NCI-H2029 (cell line): ENCODE measurements around the gene STX8.
"Not testable (repeated sequence)": the region's sequence is repeated elsewhere in the genome, so short reads cannot be mapped to it uniquely, and the experiment has no call there.

Experiments used
- DNase-seq: peaks from one replicate; lab custom pipeline; 2025; lab: John Stamatoyannopoulos, UW

Gene STX8, protein sequence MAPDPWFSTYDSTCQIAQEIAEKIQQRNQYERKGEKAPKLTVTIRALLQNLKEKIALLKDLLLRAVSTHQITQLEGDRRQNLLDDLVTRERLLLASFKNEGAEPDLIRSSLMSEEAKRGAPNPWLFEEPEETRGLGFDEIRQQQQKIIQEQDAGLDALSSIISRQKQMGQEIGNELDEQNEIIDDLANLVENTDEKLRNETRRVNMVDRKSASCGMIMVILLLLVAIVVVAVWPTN

GRCh38 chr17:9575381-9576101, at the start of gene STX8:
Gene STX8, minus strand, starts transcription at chr17:9575820. Its CDS starts 12 bp downstream, at chr17:9575808.
- DNase-seq, result no peak

GRCh38 chr17:9622961-9623360, 47.3 kb upstream of the STX8 start:
- DNase-seq, result no peak

DNA sequence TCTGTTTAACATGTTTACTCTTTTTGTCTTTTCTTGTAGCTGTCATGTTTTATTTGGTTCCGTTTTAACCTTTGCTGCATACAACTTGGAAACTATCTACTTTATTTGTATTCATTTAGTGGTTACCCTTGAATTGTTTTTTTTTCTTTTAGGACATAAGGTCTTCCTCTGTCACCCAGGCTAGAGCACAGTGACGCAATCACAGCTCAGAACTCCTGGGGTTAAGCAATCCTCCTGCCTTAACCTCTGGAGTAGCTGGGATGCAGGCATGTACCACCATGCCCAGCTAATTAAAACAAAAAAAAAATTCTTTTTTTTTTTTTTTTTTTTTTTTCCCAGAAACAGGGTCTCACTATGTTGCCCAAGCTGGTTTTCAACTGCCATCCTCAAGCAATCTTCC, 39.9 kb upstream of the STX8 start:
- no peak for DNase-seq

DNA sequence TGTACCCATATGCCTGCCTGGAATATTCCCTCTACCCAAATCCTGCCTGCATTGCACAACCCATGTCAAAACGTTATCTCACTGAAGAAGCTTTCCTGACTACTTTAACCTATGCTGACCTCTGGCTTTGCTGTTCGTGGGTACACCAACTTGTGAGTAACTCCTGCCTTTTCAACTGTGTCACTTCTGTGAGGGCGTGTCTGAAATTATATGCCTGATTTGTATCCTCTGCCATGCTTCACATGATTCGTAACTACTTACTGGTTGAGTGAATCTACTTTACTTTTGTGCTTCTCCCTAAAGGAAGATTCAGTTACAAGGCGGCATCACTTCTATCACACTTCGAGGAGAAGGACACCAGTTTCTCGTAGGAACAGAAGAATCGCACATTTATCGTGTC, 36.4 kb upstream of the STX8 start:
- no peak for DNase-seq

DNA sequence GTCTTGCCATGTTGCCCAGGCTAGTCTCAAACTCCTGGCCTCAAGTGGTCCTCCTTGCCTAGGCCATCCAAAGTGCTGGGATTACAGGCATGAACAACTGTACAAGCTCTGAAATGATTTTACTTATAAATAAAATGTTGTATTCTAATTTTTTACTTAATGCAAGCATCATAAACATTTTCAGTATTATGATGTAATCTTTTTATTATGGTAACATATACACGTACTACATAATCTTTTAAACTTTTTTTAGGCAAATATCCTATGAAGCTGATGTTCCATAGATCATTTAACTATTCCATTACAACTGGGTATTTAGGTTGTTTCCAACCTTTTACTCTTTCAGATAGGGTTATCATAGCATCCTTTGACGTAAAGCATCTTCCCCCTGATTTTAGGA, 35.9 kb upstream of the STX8 start:
- no peak for DNase-seq

DNA sequence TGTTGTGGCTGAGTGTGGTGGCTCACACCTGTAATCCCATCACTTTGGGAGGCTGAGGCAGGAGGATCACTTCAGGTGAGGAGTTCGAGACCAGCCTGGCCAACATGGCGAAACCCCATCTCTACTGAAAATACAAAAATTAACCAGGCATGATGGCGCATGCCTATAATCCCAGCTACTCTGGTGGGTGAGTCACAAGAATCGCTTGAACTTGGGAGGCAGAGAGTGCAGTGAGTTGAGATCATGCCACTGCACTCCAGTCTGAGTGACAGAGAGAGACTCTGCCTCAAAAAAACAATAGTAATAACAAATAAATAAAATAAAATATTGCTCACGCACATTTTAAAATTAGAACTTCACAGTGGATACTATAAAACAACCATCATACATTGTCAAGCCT, 31.4 kb upstream of the STX8 start:
- not testable (repeated sequence) for DNase-seq

DNA sequence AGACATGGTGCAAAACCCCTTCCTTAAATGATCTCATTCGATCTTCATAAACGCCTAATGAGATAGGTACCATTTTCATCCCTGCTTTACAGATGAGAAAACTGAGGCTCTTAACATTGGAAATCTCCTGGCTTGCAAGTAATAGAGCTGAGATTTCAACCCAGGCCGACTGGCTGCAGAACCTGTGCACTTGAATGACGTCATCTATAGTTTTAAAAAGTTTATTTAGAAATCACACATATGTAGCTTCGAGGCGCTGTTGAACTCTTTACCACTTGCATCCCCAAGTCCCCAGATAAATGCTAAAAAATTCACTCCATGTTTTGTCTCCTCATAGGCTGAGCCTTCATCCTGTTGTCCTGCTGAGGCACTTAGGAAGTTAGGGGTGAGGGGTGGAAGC, 30.8 kb upstream of the STX8 start:
- no peak for DNase-seq

DNA sequence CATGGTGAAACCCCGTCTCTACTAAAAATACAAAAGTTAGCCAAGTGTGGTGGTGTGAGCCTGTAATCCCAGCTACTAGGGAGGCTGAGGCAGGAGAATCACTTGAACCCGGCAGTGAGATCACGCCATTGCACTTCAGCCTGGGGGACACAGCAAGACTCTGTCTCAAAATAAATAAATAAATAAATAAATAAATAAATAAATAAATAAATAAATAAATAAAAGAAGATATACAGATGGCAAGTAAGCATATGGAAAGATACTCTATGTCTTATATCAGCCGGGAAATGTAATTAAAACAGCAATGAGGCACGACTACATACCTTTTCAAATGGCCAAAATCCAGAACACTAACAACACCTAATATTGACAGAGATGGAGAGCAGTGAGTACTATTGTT, 29.0 kb upstream of the STX8 start:
- not testable (repeated sequence) for DNase-seq

DNA sequence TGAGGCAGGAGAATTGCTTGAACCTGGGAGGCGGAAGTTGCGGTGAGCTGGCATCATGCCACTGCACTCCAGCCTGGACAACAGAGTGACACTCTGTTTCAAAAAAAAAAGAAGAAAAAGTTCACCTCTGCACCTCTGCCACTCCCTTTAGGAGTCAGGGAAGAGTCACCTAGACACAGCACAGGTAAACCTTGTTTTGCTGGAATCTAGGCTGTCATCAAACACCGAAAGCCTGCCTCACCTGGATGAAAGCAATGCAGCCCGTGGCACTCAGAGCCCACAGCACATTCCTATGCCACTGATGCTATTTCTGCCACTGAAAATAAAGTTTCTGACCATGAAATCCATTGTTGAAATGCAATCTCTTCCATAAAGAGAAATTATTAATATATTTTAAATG, 23.0 kb upstream of the STX8 start:
- DNase-seq, result no peak

DNA sequence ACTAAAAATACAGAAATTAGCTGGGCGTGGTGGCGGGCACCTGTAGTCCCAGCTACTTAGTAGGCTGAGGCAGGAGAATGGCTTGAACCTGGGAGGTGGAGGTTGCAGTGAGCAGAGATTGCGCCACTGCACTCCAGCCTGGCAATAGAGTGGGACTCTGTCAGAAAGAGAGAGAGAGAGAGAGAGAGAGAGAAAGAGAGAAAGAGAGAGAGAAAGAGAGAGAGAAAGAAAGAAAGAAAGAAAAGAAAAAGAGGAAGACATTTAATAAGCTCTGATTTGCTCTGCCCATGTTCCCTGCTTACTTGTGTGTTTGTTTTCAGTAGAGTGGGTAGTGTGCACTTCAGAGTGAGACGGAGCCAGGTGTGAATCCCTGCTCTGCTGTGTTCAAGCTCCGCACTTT, 22.0 kb upstream of the STX8 start:
- DNase-seq, result not testable (repeated sequence)

DNA sequence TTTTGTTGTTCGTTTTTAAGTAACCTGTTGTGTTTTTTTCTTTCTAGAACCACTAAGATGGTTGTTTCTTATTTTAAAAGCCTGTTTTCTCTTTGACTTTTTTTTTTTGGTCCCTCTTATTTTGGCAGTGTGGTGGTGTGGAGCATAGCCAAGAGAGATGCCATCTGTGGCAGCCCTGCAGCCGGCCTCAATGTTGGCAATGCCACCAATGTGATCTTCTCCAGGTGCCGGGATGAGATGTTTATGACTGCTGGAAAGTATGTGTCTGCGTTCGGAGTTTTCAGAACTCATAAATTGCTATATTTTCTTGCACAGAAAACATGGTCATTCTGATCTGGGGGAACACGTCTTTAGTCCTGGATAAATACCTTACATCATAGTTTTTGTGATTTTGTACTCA, 18.4 kb upstream of the STX8 start:
- DNase-seq, result no peak

DNA sequence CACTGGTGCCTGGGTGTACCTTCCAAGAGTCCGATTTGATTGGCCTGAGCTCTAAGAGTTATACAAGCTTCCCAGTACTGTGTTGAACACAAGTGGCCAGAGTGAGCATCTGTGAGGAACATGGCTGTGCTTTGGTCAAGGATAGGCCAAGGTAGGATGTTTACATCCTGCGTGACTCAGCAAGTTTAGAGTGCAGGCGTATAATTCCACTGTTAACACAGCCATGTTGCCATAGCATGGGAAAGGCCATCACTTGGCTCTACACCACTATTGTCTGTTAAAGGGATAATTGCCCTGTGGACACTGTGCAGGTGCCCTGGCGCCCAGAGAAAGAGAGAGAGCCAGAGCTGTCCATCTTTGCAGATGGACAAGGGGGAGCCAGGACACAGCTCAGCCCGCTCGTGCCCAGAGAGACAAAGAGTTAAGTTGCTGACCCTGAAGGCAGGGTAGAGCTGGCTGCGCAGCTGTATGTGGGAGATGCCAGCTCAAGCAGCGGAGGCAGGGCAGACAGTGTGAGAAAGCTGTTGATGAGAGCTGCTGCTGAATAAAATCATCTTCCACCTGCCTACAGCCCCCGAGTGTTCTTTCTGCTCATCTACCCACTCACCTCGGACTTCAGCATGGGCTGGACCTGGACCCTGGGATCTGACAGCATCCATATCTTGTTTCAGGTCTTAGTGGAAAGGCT, 12.5 kb upstream of the STX8 start:
- no peak for DNase-seq

DNA sequence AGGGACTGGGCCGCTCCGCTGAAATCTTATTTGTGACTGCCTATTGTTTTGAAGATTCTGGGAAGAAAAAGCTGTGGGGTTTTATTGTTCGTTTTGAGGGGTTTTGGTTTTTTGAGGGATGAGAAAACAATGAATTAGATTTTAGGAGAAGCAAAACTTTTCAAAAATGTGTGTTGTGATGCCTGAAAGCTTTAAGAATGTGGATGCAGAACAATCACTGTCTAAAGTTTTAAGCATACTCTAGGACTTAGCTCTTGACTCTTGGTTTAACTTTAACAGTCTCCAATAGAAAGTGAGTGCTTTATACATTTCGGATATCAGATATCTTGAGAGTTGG, 1.7 kb upstream of the STX8 start:
- no peak for DNase-seq

GRCh38 chr17:9576521-9577372, 1.1 kb upstream of the STX8 start, which contains the start of gene CFAP52:
Gene CFAP52, plus strand, starts transcription at chr17:9576642. Its CDS starts 54 bp downstream, at chr17:9576696.
- peak; percentile 25 for DNase-seq

- no peak for DNase-seq
These were observed 4.4 kb downstream of the STX8 start for GRCh38 chr17:9571201-9571600.

- no peak for DNase-seq
These were observed 6.5 kb downstream of the STX8 start for GRCh38 chr17:9568957-9569588.

GRCh38 chr17:9568004-9568403, 7.6 kb downstream of the STX8 start:
- DNase-seq, result no peak

GRCh38 chr17:9566739-9567138, 8.9 kb downstream of the STX8 start:
- not testable (repeated sequence) for DNase-seq

- DNase-seq, result no peak
These were observed 9.6 kb downstream of the STX8 start for GRCh38 chr17:9566067-9566466.

DNA sequence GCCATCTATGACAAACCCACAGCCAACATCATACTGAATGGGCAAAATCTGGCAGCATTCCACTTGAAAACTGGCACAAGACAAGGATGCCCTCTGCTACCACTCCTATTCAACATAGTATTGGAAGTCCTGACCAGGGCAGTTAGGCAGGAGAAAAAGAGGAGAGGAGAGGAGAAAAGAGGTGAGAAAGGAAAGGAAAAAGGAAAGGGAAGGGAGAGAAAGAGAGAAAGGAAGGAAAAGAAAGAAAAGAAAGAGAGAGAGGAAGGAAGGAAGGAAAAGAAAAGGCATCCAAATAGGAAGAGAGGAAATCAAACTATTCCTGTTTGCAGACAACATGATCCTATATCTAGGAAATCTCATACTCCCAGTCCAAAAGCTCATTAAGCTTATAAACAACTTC, 11.5 kb downstream of the STX8 start:
- no peak for DNase-seq

DNA sequence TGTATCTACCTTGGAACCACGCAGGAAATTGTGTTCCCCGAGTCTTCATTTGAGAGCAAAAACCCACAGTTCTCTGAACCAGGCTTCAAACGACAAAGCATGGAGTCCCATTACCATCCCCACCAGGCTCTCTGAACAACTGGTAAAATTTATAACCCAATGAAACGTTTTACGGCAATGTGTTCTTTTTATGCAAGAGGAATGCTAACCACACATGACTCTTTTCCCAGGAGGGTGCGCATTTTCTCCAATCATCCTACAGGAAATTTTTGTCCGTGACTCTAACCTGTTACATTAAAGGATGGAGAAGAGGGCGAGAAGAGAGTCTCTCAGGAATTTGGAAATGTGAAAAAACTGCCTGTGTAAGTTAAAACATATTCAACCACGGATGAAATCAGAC, 17.8 kb downstream of the STX8 start:
- no peak for DNase-seq
